Transverse colon (tissue), 4 donors: ENCODE measurements around the gene TMEM11.

Experiments
- POLR2AphosphoS5 ChIP-seq, 3 donors: sonication (generic); formaldehyde crosslinking; IDR thresholded peaks; one replicate each; pipeline ENCODE4 v1.6.1; 2016; ENCODE audit warnings: antibody characterized with exemption in 3 of 3
- TF ChIP-seq, protein P1 (sequence below), 5 experiments: fragments of 200-600 bp in 3 of 5; fragments of 450-650 bp in 2 of 5; sonication (generic) in 3 of 5; IDR thresholded peaks; 1 replicate in 2 of 5; 2 replicates in 3 of 5; pipeline ENCODE4 v1.5.1; 2016 to 2017; ENCODE audit warnings: antibody characterized with exemption in 5 of 5, inconsistent platforms in 3 of 5, mild to moderate bottlenecking in 2 of 5, moderate library complexity in 1 of 5

DNA sequence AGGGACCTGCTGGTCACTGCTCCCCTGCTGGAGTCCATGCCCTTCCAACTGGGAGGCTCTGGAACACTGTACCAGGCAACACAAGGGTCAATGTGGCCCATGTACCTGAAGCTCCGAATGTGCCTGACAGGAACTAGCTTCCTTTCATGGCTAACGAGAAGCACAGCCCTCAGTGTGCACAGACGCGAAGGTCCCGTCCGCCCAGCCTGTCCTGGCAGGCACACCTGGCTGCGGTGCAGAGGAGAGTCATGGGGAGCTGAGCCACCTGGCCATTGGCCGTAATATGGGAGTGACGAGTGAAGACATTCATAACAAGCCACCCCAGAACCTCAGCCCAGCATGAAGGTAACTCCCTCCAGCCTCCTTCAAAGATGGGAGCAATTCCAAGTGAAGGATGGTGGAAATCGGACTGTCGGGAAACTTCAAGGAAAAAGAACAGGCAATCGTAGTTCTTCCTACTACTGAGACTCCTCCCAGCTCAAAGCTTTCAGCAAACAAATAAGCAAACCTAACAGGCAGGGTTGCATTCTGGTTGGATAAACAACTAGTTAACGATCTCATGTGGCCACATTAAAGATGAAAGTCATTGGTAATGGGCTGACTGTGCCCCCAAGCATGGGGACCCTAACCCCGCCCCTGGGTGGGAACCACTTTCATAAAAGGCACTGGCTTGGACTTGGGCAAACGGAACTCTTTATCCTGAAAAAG is 13.2 kb downstream of the TMEM11 start:
- TF ChIP-seq, protein P1, sequence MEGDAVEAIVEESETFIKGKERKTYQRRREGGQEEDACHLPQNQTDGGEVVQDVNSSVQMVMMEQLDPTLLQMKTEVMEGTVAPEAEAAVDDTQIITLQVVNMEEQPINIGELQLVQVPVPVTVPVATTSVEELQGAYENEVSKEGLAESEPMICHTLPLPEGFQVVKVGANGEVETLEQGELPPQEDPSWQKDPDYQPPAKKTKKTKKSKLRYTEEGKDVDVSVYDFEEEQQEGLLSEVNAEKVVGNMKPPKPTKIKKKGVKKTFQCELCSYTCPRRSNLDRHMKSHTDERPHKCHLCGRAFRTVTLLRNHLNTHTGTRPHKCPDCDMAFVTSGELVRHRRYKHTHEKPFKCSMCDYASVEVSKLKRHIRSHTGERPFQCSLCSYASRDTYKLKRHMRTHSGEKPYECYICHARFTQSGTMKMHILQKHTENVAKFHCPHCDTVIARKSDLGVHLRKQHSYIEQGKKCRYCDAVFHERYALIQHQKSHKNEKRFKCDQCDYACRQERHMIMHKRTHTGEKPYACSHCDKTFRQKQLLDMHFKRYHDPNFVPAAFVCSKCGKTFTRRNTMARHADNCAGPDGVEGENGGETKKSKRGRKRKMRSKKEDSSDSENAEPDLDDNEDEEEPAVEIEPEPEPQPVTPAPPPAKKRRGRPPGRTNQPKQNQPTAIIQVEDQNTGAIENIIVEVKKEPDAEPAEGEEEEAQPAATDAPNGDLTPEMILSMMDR (IDR thresholded peaks at IDR 0.05): no peak
- no peak for TF ChIP-seq POLR2AphosphoS5 (IDR thresholded peaks at IDR 0.05)
